Stimulated activated CD8-positive, alpha-beta memory T cell treated with anti-CD3 and anti-CD28 coated beads, Interleukin-15, amount 100 ng/mL, for 1 hour (primary cell): ENCODE data around the gene TRIM17.

ENCODE experiments used
- DNase-seq: peaks from one replicate; pipeline ENCODE4 v3.0.0-alpha.2; 2020; ENCODE audit warnings: low read depth

Gene TRIM17

GRCh38 chr1:228378090-228378872, 38.4 kb downstream of the TRIM17 start:
- DNase-seq, result peak; percentile 11

- no peak for DNase-seq
Measured at GRCh38 chr1:228377664-228378089, 39.0 kb downstream of the TRIM17 start.

- no peak for DNase-seq
Measured at GRCh38 chr1:228376651-228377631, 39.7 kb downstream of the TRIM17 start.

- DNase-seq, result no peak
Measured at GRCh38 chr1:228376262-228376628, 40.4 kb downstream of the TRIM17 start.

- DNase-seq, result no peak
Measured at GRCh38 chr1:228375578-228376261, 40.9 kb downstream of the TRIM17 start.

- no peak for DNase-seq
Measured at GRCh38 chr1:228374711-228375577, 41.7 kb downstream of the TRIM17 start.

GRCh38 chr1:228373681-228374571, 42.7 kb downstream of the TRIM17 start:
- no peak for DNase-seq

GRCh38 chr1:228373004-228373680, 43.5 kb downstream of the TRIM17 start:
- no peak for DNase-seq

- no peak for DNase-seq
Measured at GRCh38 chr1:228372183-228373003, 44.3 kb downstream of the TRIM17 start.

- DNase-seq, result no peak
Measured at GRCh38 chr1:228371741-228372182, 44.9 kb downstream of the TRIM17 start.

GRCh38 chr1:228370941-228371740, 45.5 kb downstream of the TRIM17 start:
- DNase-seq, result no peak

GRCh38 chr1:228370439-228370940, 46.2 kb downstream of the TRIM17 start:
- DNase-seq, result no peak

- no peak for DNase-seq
Measured at GRCh38 chr1:228369608-228370438, 46.8 kb downstream of the TRIM17 start.

- DNase-seq, result no peak
Measured at GRCh38 chr1:228368801-228369607, 47.7 kb downstream of the TRIM17 start.

- no peak for DNase-seq
Measured at GRCh38 chr1:228367798-228368791, 48.6 kb downstream of the TRIM17 start.
